Right cardiac atrium (tissue), 5 donors: ENCODE data around the gene CREG2. TPM values are rescaled to one million over a fixed set of nuclear protein-coding genes. Genes with fewer than 3 reads are reported as not detected.

Source experiments
- ATAC-seq, 2 donors: fragments of 200-7000 bp; cut with Tn5 transposase; one replicate each; pipeline versions ENCODE4 v1.8.0 to v1.9.1; 2020; ENCODE audit warnings: moderate library complexity in 2 of 2, mild to moderate bottlenecking in 1 of 2
- DNase-seq, 3 donors: peaks; one replicate each; pipeline ENCODE4 v3.0.0-alpha.2; 2020
- H3K27ac ChIP-seq: one replicate; pipeline ENCODE4 v1.5.1; 2013; ENCODE audit warnings: mild to moderate bottlenecking, low read length, control low read depth, moderate library complexity
- H3K27me3 ChIP-seq: one replicate; pipeline ENCODE4 v1.6.1; 2013; ENCODE audit not compliant: control insufficient read depth, insufficient read depth
- H3K4me1 ChIP-seq: one replicate; pipeline ENCODE4 v1.6.1; 2013; ENCODE audit warnings: low read length; ENCODE audit not compliant: control insufficient read depth, insufficient read depth
- H3K4me3 ChIP-seq: one replicate; pipeline ENCODE4 v1.5.1; 2013; ENCODE audit warnings: low read length, control low read depth
- H3K9me3 ChIP-seq: one replicate; pipeline ENCODE4 v1.6.1; 2013; ENCODE audit warnings: low read length; ENCODE audit not compliant: control insufficient read depth
- WGBS: extraction: QIAGEN DNeasy Blood & Tissue Kit; methylation state at CpG from one replicate; pipeline ENCODE4 v1.1.7; 2013; 5-methylcytosine and 5-hydroxymethylcytosine counted together
- intact Hi-C, 4 donors: fragments of 100-400 bp; cut with DNase I; formaldehyde crosslinking; loops; one replicate each; pipeline versions ENCODE4 v1.11.0 to v1.14.0; 2022 to 2023
- polyA plus RNA-seq: library from polyadenylated mRNA; stranded (reverse); fragments of 200-250 nt; gene quantifications from one replicate; pipeline ENCODE4 v1.2.3, GENCODE V29; 2013
- total RNA-seq, 4 donors: library from RNA; stranded (reverse); fragmentation: NEBNext Ultra II Directional; extraction: Animal tissue kit (Norgen Biotek cat#: 25700); gene quantifications; one replicate each; pipeline ENCODE4 v1.2.1, GENCODE V29; 2021
- donor health status: healthy with polysubstance abuse.
- donor health status: DM: no; HTN: yes; CAD: no.
- donor health status: DM: no; HTN: no; CAD: no.
- donor health status: DM: no; HTN: yes; CAD: no; lungs with severe emphysema.
- donor health status: DM: yes; HTN: yes; CAD: no.

The CREG2 gene
- total and polyA plus RNA-seq, 5 donors = 0.14 to 1.0 (median 0.19) TPM

DNA sequence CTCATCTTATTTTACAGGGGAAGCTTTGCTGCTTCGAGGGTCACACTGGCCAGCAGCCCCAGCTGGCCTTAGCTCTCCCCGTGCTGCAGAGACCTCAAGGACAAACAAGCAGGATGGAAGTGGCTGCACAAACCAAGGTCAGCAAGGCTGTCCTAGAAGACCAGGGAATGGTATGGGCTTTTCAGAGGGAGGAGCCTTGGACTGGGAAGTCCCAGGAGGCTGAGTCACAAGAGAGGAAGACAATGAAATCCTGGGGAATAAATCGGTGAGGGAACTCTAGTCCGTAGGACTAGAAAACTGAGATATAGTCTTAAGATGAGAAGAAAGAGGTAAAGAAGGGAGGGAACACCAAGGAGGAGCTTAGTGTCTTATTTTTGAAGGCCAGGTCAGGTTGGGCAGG is 15.7 kb downstream of the CREG2 start:
- H3K9me3 ChIP-seq = no peaks in the 10 kb centered on the region
- intact Hi-C loops = no loop called here
- H3K27me3 ChIP-seq = no peaks in the 10 kb centered on the region
- no peak overlapping the region for H3K4me3 ChIP-seq
- no peaks in the 10 kb centered on the region for H3K4me1 ChIP-seq
- no peak for DNase-seq
- no peak for ATAC-seq
- H3K27ac ChIP-seq = no peak overlapping the region
- 61% methylated on average over 4 of the region's 4 CpGs for WGBS

- no peak for ATAC-seq
- 93% methylated on average over 4 of the region's 4 CpGs for WGBS
These were observed 18.2 kb downstream of the CREG2 start for GRCh38 chr2:101369100-101369499.

DNA sequence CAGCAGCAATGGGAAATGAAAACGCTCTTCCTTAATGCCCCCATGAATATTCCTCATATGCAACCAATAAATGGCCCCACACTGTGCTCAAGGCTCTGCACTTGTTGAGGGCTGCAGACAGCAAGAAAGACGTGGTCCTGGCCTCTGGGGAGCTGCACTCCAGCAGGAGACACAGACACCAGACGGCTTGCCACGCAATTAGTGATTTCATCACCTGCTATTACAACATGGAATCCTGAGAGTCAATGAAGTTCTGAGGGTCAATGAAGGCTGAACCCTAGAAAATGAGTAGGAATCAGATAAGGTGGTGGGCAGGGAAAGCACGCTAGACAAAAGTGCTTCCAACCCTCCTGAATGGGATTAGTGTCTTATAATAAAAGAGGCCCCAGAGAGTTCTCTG is 18.9 kb downstream of the CREG2 start:
- Histone ChIP-seq H3K4me3 (no peak overlapping the region), H3K27me3 (no peaks in the 10 kb centered on the region), H3K9me3 (no peaks in the 10 kb centered on the region), H3K4me1 (no peaks in the 10 kb centered on the region), H3K27ac (no peak overlapping the region)
- intact Hi-C loops = no loop called here
- 80% methylated on average over 5 of the region's 5 CpGs for WGBS
- ATAC-seq (no peak), DNase-seq (no peak)

More at GRCh38 chr2:101369100-101369499, 18.2 kb downstream of the CREG2 start:
- no peak overlapping the region for H3K4me3 ChIP-seq
- H3K27ac ChIP-seq = no peak overlapping the region
- no peak for DNase-seq
- intact Hi-C loops = no loop called here
- no peaks in the 10 kb centered on the region for H3K27me3 ChIP-seq
- no peaks in the 10 kb centered on the region for H3K4me1 ChIP-seq
- H3K9me3 ChIP-seq = no peaks in the 10 kb centered on the region

GRCh38 chr2:101367508-101367907 is 19.8 kb downstream of the CREG2 start:
- Histone ChIP-seq H3K27ac (no peak overlapping the region), H3K27me3 (no peaks in the 10 kb centered on the region), H3K4me1 (no peaks in the 10 kb centered on the region), H3K4me3 (no peak overlapping the region), H3K9me3 (no peaks in the 10 kb centered on the region)
- DNase-seq = no peak
- ATAC-seq = no peak
- WGBS = 96% methylated on average over 5 of the region's 5 CpGs
- intact Hi-C loops = no loop called here

GRCh38 chr2:101364878-101365277 is 22.4 kb downstream of the CREG2 start:
- intact Hi-C loops = no loop called here
- no peak overlapping the region for H3K4me3 ChIP-seq
- ATAC-seq (no peak), DNase-seq (no peak)
- H3K4me1 ChIP-seq = no peaks in the 10 kb centered on the region
- no peaks in the 10 kb centered on the region for H3K27me3 ChIP-seq
- H3K27ac ChIP-seq = no peak overlapping the region
- H3K9me3 ChIP-seq = no peaks in the 10 kb centered on the region
- WGBS = 91% methylated on average over 7 of the region's 7 CpGs

DNA sequence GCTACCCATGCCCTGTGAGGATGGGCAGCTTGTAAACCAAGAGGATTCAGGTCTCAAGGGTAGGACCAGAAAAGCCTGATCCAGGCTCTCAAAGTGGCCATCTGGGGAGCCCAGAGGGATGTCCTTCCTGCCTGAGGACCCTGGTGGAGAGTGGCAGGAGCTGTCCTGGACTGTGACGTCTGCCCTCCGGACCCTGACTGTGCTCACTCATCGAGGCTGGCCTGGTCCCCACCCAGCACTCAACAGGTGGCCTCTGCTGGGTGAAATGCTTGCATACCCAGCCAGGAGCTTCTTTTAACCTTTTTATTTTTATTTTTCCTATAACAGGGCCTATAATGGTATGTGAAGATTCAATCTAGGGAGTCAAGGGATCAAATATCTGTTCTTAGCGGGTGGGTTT is 24.5 kb downstream of the CREG2 start:
- 87% methylated on average over 4 of the region's 4 CpGs for WGBS
- Histone ChIP-seq H3K9me3 (no peaks in the 10 kb centered on the region), H3K27ac (no peak overlapping the region), H3K4me1 (no peaks in the 10 kb centered on the region), H3K27me3 (no peaks in the 10 kb centered on the region), H3K4me3 (no peak overlapping the region)
- intact Hi-C loops = no loop called here
- ATAC-seq (no peak), DNase-seq (no peak)

- DNase-seq (no peak), ATAC-seq (no peak)
- no peak overlapping the region for H3K27ac ChIP-seq
- no peaks in the 10 kb centered on the region for H3K9me3 ChIP-seq
- no peaks in the 10 kb centered on the region for H3K27me3 ChIP-seq
- H3K4me1 ChIP-seq = no peaks in the 10 kb centered on the region
- intact Hi-C loops = no loop called here
- H3K4me3 ChIP-seq = no peak overlapping the region
- WGBS = 91% methylated on average over 3 of the region's 3 CpGs
These were observed 25.0 kb downstream of the CREG2 start for GRCh38 chr2:101362316-101362715.

DNA sequence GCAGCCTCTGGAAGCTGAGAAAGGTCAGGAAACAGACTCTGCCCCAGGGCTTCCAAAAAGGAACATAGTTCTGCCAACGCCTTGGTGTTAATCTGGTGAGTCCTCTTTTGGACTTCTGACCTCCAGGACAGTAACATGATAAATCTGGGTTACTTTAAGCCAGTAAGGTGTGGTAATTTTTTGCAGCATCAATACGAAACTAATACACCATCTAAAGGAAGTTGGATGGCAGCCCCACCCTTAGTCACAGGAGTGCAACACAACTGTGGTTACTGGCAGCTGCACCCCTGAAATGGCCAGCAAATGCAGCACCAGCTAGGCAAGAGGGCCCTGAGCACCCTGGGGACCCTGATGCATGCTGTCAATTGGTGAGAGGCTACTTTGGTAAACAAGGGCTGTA is 25.8 kb downstream of the CREG2 start:
- ATAC-seq (no peak), DNase-seq (no peak)
- Histone ChIP-seq H3K4me3 (no peak overlapping the region), H3K4me1 (no peaks in the 10 kb centered on the region), H3K27me3 (no peaks in the 10 kb centered on the region), H3K9me3 (no peaks in the 10 kb centered on the region), H3K27ac (no peak overlapping the region)
- intact Hi-C loops = no loop called here
- 58% methylated on average over 2 of the region's 2 CpGs for WGBS

- H3K27ac ChIP-seq = no peak overlapping the region
- intact Hi-C loops = no loop called here
- ATAC-seq (no peak), DNase-seq (no peak)
- no peak overlapping the region for H3K4me3 ChIP-seq
- 64% methylated on average over 4 of the region's 4 CpGs for WGBS
- no peaks in the 10 kb centered on the region for H3K4me1 ChIP-seq
- no peaks in the 10 kb centered on the region for H3K9me3 ChIP-seq
- H3K27me3 ChIP-seq = no peaks in the 10 kb centered on the region
These were observed 26.2 kb downstream of the CREG2 start for GRCh38 chr2:101361121-101361520.

GRCh38 chr2:101360232-101360631 is 27.1 kb downstream of the CREG2 start:
- intact Hi-C loops = no loop called here

DNA sequence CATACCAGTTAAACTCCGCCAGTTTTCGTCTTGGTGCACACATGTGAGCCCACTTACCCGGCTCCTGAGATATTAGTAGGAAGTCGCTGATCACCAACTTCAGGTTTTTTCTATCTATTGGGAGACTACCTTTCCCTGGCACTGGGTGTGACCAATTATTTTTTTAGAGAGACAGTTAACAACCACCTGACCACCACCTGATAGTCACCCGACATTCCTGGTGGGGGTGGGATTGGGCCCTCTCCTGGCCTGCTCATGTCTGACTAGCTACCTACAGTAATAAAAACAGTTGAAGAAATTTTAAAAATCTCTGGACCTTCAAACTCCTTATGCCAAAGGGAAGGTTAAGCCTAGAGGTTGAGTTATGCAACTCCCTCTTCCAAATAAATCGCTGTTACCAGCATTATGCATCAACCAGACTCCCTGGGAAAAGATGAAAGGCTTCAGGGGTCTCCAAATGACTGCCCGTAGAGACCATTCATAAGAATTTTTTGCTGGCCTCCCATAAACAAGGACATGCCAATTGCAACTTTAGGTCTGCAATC is 27.8 kb downstream of the CREG2 start:
- DNase-seq (no peak), ATAC-seq (no peak)
- WGBS = 93% methylated on average over 7 of the region's 7 CpGs
- Histone ChIP-seq H3K9me3 (no peaks in the 10 kb centered on the region), H3K4me3 (no peak overlapping the region), H3K27ac (no peak overlapping the region), H3K4me1 (no peaks in the 10 kb centered on the region), H3K27me3 (no peaks in the 10 kb centered on the region)
- intact Hi-C loops = no loop called here

More at GRCh38 chr2:101360232-101360631, 27.1 kb downstream of the CREG2 start:
- DNase-seq = no peak
- Histone ChIP-seq H3K9me3 (no peaks in the 10 kb centered on the region), H3K4me3 (no peak overlapping the region), H3K27me3 (no peaks in the 10 kb centered on the region), H3K27ac (no peak overlapping the region), H3K4me1 (no peaks in the 10 kb centered on the region)
- ATAC-seq = no peak
- 71% methylated on average over 4 of the region's 4 CpGs for WGBS

- Histone ChIP-seq H3K4me1 (no peaks in the 10 kb centered on the region), H3K4me3 (no peak overlapping the region), H3K27ac (no peak overlapping the region), H3K27me3 (no peaks in the 10 kb centered on the region), H3K9me3 (no peaks in the 10 kb centered on the region)
- intact Hi-C loops = no loop called here
- ATAC-seq (no peak), DNase-seq (no peak)
These were observed 29.9 kb downstream of the CREG2 start for GRCh38 chr2:101357376-101357775.
